Measurements from ENCODE around the gene TNIK.
"Not testable (repeated sequence)": the region's sequence is repeated elsewhere in the genome, so short reads cannot be mapped to it uniquely, and the experiment has no call there.

Gene TNIK

GRCh38 chr3:171445620-171446204, 14.5 kb downstream of the TNIK start:
- peak in 1 of 5 experiments; percentile 53 for DNase-seq

GRCh38 chr3:171444001-171444690, 16.1 kb downstream of the TNIK start:
- DNase-seq = no peak

- DNase-seq = no peak
Observed at GRCh38 chr3:171443211-171443957, 16.8 kb downstream of the TNIK start.

DNA sequence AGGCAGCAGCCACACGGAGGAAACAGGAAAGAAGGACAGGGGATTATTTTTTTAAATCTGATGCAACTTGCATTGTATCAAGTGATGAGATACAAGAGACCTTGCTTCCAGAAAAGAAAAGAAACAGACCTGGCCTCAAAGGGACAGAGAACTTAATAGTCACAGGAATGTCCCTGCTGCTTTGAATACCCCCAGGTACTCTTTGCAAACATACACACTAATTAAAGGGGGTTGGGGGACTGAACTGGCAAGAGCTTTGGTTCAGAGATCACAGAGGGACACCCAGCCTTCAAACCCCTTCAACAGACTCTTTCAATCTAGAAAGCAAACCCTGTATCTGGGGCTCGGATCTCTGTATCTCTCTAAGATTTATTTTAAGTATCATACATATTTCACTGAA, 18.0 kb downstream of the TNIK start:
- no peak for DNase-seq

- DNase-seq = no peak
Observed at GRCh38 chr3:171441381-171441780, 18.8 kb downstream of the TNIK start.

DNA sequence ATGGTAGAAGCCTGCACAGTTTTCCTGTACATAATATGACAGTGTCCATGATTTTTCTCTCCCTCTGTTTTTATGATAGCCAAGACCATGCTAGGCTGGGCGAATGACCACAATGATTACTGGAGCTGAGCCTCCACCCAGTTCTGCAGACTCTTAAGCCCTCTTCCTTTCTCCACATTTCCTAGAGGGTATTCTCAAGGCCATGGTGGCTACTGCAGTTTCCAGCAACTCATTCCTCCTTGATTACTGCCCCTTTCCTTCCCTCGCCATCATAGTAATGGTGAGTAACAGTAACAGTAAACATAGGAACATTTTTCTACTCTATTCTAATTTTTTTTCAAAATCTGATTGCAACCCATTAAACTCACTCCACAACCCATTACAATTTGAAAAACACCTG, 20.2 kb downstream of the TNIK start:
- DNase-seq = no peak

DNA sequence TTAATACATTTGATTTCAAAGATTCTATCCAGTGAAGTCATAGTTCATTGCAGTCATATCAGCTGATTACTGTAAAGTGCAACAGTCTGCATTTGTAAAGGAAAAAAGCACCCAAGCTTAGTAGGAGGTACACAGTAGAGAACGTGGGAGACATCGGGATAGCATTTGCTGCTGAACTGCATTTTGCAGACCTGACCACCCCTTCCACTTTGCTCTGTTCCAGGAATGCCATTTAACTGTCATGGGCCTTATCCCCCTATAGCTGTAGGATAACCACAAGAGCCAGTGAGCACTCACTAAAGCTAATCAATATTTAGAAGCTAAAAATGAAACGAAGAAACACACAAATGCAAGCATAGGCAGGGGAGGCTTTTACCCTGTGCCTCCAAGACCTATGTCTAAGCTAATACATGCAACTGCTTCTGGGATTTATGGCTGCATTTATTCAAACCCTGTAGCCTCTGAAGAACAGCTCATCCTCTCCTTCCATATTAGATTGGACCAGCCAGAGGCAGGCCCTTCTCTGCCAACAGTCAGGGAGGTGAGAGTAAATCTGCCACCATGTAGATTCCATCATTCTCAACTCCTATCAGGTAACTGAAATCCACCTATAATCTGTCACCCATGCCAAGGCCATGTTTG, 23.0 kb downstream of the TNIK start:
- no peak for DNase-seq

GRCh38 chr3:171436380-171436779, 23.8 kb downstream of the TNIK start:
- no peak for DNase-seq

DNA sequence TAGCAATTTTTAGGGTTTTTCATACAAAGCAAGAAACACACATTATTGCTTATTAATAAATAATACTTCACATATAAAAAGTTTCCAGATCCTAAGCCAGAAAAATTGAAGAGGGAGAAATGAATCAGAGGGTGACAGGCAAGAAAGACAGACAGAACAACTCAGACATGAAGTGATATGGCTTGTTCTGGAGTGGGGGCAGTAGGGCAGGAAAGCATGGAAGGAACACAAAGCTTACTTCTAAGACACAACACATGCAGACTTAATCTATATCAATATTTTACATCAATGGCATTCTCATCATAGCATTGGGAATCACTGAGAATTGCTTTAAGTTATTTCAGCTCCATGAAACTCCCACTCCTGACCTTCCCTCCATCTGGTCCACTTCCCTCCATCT, 24.4 kb downstream of the TNIK start:
- DNase-seq = no peak

GRCh38 chr3:171435143-171435542, 25.1 kb downstream of the TNIK start:
- DNase-seq = no peak

DNA sequence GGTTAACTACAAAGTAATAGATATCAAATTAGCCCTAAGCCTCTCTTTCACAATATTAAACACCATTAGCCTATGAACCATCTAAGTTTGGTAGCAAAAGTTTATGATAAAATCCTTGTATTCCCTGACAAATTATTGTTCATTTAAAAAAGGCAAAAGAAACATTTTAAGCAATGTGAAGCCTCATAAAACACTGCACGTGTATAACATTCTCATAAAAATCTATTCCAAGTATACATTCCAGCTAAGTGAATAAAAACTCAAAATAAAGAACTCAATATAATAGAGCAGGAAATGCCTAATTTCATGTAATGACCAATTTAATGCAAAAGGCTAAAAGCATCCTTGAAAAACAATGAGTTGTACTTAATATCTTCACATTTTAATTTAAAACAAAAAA, 27.7 kb downstream of the TNIK start:
- DNase-seq = no peak

- no peak for DNase-seq
Observed at GRCh38 chr3:171431550-171431949, 28.7 kb downstream of the TNIK start.

DNA sequence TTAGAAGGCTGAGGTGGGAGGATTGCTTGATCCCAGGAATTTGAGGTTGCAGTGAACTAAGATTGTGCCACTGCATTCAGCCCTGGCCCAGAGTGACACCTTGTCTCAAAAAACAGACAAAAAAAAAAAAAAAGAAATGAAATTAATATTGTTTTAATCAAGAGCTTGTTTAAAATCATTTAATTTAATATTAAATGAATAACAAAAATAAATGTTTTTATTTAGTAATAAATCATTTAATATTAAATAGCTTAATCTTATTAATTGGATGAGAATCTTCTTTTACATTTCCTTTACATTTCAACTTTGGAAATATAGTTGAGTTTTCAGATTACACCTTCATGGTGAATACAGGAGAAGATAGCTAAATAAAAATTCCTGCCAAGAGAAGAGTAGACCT, 29.7 kb downstream of the TNIK start:
- no peak for DNase-seq

GRCh38 chr3:171429635-171430034, 30.6 kb downstream of the TNIK start:
- no peak for DNase-seq

- no peak for DNase-seq
Observed at GRCh38 chr3:171428892-171429291, 31.3 kb downstream of the TNIK start.

DNA sequence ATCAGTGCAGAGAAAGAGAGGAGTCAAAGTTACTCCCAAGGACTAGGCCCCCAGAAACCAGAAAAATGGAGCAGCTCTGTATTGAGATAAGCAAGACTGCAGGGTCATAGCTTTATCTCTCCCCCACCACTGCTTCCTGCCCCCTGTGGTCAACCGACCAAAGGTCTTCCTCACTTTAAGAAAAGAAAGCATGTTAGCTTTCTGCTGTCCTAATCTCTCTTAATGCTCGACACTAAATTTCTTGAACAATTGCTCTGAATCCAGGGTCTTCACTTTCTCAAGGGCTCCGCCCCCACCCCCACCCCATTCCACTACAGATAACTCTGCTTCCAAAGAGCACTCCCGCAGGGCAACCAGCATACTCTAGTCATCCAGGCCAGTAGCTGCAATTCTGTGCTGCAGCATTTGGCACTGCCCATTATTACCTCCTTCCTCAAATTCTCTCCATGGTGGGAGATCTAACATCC, 31.9 kb downstream of the TNIK start:
- DNase-seq = peak in 1 of 5 experiments; percentile 26

GRCh38 chr3:171427771-171428320, 32.4 kb downstream of the TNIK start:
- DNase-seq = no peak

GRCh38 chr3:171424063-171424462, 36.1 kb downstream of the TNIK start:
- DNase-seq = not testable (repeated sequence)

GRCh38 chr3:171422855-171423254, 37.4 kb downstream of the TNIK start:
- not testable (repeated sequence) for DNase-seq

GRCh38 chr3:171420667-171421066, 39.5 kb downstream of the TNIK start:
- no peak for DNase-seq

DNA sequence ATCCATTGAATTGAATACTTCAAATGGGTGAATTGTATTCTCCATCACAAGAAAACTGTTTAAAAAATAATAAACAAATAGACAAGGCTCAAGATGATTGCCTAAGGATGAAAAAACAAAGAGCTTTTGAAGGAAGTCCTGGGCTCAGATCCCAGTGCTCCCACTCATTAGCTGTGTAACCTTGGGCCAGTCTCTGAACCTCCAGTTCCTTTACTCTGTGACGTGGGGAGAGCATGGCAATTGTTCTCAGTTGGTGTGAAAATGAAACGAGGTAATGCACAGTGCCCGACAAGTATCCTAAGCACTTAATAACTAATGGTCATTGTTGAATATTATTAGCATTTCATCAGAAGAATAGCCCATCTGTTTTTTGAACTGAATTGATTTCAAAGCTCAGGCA, 40.7 kb downstream of the TNIK start:
- no peak for DNase-seq

GRCh38 chr3:171417813-171418212, 42.4 kb downstream of the TNIK start:
- DNase-seq = no peak

- no peak for DNase-seq
Observed at GRCh38 chr3:171417137-171417536, 43.1 kb downstream of the TNIK start.
